Measurements from ENCODE around the gene CXXC5. TPM values are rescaled to one million over a fixed set of nuclear protein-coding genes. Genes with fewer than 3 reads are reported as not detected.
A peak's percentile ranks its signal among the peaks of the same experiment; 100 is the strongest.

Gene CXXC5
- total and polyA plus RNA-seq, 9 of the 15 experiments (the other 6 are each of a cell fraction or from before 2014, with no cell fraction given) = 1.9 to 123 (median 45.8) TPM

GRCh38 chr5:139684350-139684880 lies 36.3 kb downstream of the CXXC5 start:
- Histone ChIP-seq H3K4me3 (no peak overlapping the region), H2AFZ (ENCODE audit: low read depth, low read length) (no peak overlapping the region), H3K9ac (ENCODE audit: insufficient read depth in 1 of 2, low read depth in 2 of 2, low read length in 2 of 2) (peak overlapping the region in 1 of 2 experiments; percentile 79; a peak in 2 of 4 replicates), H3K9me1 (ENCODE audit: control insufficient read depth, insufficient read depth, low read length) (peaks cover 3% of the 10 kb centered on the region), H4K20me1 (replicated peaks; ENCODE audit: control insufficient read depth, insufficient read depth, low read length) (peaks cover 8% of the 10 kb centered on the region), H3K79me2 (ENCODE audit: control insufficient read depth, insufficient read depth, low read length) (peaks cover 25% of the 10 kb centered on the region; the same call in 2 of the 3 replicates), H3K9me3 (replicated peaks; ENCODE audit: control insufficient read depth, insufficient read depth, low read depth, low read length) (no peaks in the 10 kb centered on the region), H3K36me3 (ENCODE audit: control insufficient read depth, insufficient read depth, low read length) (peaks cover 80% of the 10 kb centered on the region; the same call in 2 of the 3 replicates), H3K27me3 (ENCODE audit: control insufficient read depth in 2 of 2, insufficient read depth in 2 of 2, low read length in 2 of 2) (no peaks in the 10 kb centered on the region; a peak in 1 of 5 replicates), H3K27ac (ENCODE audit: extremely low read depth, low read depth, low read length) (no peak overlapping the region), H3K4me1 (replicated peaks in 1 of 2; ENCODE audit: control insufficient read depth in 2 of 2, insufficient read depth in 2 of 2, low read length in 2 of 2) (peaks cover 14 to 56% of the 10 kb centered on the region in 2 experiments), H3K4me2 (ENCODE audit: insufficient read depth, low read length) (no peak overlapping the region)
- intact Hi-C loops (cut with micrococcal nuclease) = no loop called here
- CTCF ChIA-PET (ENCODE audit: low intra/inter-chr PET ratio) = no interaction called here
- ATAC-seq (peak; percentile 16; the same call in 1 of the 3 replicates), FAIRE-seq (no peak), DNase-seq (ENCODE audit: extremely low read depth in 1 of 4, low spot score in 3 of 4) (no peak)
- WGBS (ENCODE audit: insufficient coverage, low coverage, missing lambda C conversion rate) = 96% methylated on average over 7 of the region's 7 CpGs
- BruUV-seq (replicated peaks) = no TSS peak
- in situ Hi-C loops (cut with MboI) = no loop called here
- POLR2A ChIA-PET = interaction anchor here (0.6 to 1.7 kb wide), 7 partner anchors 9 to 74 kb away, joined by 3 to 7 read pairs (median 4); partner anchors contain the start of gene CXXC5
- TF ChIP-seq POLR2B (IDR thresholded peaks at IDR 0.05; ENCODE audit: low read depth, partially characterized antibody) (peak; percentile 35), POLR2A (conservative IDR thresholded peaks at IDR 0.05) (peak; percentile 56), ZBTB7A (IDR thresholded peaks at IDR 0.05; ENCODE audit: borderline replicate concordance, control insufficient read depth, low read depth, low read length) (0 out of 2 replicates have a peak, but pooled peaks have one; percentile 13), SUPT5H (IDR thresholded peaks at IDR 0.05) (peak; percentile 40; the same call in 1 of the 2 replicates), ZFP36 (IDR thresholded peaks at IDR 0.05; ENCODE audit: low read depth, low read length, partially characterized antibody) (peak; percentile 76), DPF2 (IDR thresholded peaks at IDR 0.05) (no peak), ZNF511 (CRISPR knock-in tag; IDR thresholded peaks at IDR 0.05) (no peak), ESRRB (CRISPR knock-in tag; IDR thresholded peaks at IDR 0.05; ENCODE audit: borderline replicate concordance) (0 out of 2 replicates have a peak, but pooled peaks have one; percentile 12), POLR2AphosphoS5 (IDR thresholded peaks at IDR 0.05; ENCODE audit: control insufficient read depth, insufficient read depth, low read depth, low read length) (peak; percentile 20; the same call in 1 of the 2 replicates)

Data from K562 (cell line).